Renal cortical epithelial cell (primary cell): ENCODE measurements around the gene NEBL. TPM values are rescaled to one million over a fixed set of nuclear protein-coding genes. Genes with fewer than 3 reads are reported as not detected.
"Not testable (repeated sequence)": the region's sequence is repeated elsewhere in the genome, so short reads cannot be mapped to it uniquely, and the experiment has no call there.

ENCODE experiments used
- DNase-seq: peaks from one replicate; pipeline ENCODE4 v3.0.0-alpha.2; 2011; ENCODE audit warnings: low read depth
- total RNA-seq: library from RNA; depleted of rRNA; stranded (reverse); fragments of >200 nt; gene quantifications from 2 replicates; pipeline ENCODE4 v1.2.3, GENCODE V29; 2014

The NEBL gene
- total RNA-seq, result 3.3 and 25.9 TPM in 2 replicates

- no peak for DNase-seq
Measured at GRCh38 chr10:20897146-20897825, at the start of gene NEBL. NEBL (minus strand) TSS chr10:20897311; CDS start chr10:20897205, 106 bp downstream.

DNA sequence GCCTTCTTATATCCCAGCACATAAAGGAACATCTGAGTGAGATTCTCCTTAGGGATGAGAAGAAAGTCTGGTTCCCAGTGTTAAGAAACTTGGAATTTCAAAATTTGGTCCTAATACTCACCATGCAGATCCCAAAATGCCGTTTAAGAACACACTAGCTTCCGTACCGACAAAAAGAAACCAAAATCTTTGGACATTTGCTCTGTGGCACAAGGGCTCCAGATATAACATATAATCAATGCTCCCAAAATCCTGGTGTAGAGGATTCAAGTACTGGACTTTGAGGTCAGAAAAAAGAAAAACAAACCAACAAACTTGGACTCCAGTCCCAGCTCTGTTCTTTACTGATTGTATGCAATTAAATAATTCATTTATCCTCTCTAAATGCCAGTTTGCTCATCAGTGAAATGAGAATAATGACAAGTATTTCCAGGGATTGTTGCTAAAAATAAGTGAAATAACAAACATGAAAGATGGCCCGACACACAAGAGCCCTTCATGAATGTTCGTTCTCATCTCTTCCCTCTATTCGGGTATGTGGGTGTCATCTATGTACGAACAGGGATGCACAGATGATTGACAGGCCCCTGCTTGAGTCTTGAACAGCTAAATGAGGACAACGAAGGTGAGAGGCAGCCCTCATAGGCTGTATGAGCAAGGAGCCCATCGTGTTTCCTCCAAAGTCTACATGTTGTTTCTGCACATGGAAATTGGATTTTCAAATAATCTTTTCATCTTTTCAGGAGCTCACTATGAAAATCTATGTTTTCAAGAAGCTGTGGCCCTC is 48.6 kb upstream of the NEBL start:
- no peak for DNase-seq

DNA sequence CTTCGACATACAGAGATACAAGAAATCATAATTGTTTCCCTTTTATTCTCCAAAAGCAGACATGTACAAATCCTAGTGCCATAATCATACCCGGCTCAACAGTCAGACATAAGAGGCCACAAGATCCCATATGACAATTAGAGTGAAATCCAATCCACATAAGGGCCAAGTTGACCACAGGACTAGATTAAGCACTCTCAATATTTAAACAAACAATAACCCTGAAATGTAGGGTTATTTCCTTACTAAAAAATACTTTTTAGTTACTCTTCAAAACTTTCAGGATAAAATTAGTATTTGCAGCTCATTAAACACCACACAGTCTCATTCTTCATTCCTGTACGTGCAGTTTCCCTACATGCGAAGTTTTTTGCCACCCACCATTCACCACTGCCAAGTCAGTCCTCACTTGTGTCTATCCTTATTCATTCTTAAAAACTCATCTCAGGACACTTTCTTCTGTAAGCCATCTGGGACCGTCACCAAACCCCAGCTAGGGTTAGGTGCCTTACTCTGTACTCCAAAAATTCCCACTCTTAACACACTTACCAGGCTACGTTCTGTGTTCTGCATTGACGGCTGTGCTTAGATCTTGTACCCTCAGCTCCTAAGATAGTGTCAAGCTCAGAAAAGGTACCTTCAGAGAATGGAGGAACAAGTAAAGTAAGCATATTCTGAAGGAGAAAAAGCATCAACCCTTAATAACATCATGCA is 47.8 kb upstream of the NEBL start:
- no peak for DNase-seq

DNA sequence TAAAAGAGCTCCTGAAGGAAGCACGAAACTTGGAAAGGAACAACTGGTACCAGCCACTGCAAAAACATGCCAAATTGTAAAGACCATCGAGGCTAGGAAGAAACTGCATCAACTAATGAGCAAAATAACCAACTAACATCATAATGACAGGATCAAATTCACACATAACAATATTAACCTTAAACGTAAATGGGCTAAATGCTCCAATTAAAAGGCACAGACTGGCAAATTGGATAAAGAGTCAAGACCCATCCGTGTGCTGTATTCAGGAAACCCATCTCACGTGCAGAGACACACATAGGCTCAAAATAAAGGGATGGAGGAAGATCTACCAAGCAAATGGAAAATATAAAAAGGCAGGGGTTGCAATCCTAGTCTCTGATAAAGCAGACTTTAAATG is 42.3 kb upstream of the NEBL start:
- not testable (repeated sequence) for DNase-seq

DNA sequence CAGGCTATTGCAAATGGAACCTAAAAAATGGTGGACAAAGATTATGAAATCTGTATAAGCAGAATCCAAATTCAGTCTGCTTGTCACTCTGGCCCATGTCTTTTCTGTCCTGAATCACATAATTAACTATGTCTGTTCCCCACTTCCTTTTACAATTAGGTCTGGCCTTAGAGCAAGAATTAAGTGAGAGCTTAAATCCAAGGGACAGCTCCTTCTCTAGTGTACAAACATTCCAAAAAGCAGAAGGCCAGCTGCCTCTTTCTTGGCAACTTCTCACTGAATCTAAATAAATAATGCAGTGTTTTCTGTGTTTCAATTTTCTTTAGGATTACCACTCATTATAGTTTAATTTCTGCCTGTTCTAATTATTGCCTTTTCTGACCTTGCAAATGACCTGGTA is 39.3 kb upstream of the NEBL start:
- DNase-seq, result no peak

GRCh38 chr10:20935931-20936330 is 38.8 kb upstream of the NEBL start:
- no peak for DNase-seq

- DNase-seq, result no peak
Measured at GRCh38 chr10:20935301-20935700, 38.2 kb upstream of the NEBL start.

DNA sequence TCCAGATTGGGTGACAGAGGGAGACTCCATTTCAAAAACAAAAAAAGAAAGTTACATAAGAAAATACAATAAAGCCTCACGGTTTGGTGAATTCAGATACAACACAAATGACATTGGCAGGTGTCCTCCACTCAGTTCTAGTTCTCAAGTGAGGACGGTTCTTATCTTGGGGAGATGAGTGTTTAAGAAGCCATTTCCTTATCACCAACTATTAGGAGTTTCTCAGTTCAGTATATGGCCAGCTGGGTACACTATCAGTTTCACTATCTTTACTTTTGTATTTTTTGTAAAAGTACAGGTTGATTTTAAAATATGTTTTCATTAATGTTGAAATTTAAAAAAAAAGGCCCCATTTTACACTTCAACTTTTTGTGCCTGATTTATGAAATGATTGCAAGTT is 36.6 kb upstream of the NEBL start:
- no peak for DNase-seq

- no peak for DNase-seq
Measured at GRCh38 chr10:20932606-20933126, 35.6 kb upstream of the NEBL start.

DNA sequence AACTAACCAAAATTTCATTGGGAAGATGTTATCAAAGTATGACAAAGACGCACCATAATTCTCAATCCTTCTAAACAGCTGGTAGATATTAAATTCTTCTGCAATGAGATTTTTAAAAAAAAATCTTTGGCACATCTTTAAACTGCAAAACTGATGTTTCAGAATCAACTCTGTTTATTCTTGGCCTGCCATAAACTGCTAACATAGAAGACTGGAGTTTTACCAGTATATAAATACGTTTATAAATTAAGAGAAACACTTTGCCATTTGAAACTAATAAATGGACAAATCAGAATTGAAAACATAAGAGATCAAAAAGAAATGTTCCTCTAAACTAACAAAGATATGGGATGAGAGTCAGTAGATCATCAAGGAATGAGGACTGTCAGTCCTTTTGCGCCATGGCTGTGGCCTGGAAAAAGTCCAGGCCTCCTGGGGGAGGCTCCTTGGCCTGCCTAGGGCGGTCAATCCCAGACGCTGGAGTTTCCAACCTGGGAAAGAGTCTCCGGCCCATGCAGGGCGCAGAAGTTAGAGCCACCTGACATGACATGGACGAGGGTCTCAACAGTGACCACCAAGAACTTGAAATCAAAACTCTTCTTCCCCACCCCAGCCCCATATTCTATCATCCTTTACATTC is 34.2 kb upstream of the NEBL start:
- no peak for DNase-seq

GRCh38 chr10:20927456-20927855 is 30.3 kb upstream of the NEBL start:
- DNase-seq, result no peak

GRCh38 chr10:20922451-20922850 is 25.3 kb upstream of the NEBL start:
- DNase-seq, result no peak

- no peak for DNase-seq
Measured at GRCh38 chr10:20922033-20922432, 24.9 kb upstream of the NEBL start.

DNA sequence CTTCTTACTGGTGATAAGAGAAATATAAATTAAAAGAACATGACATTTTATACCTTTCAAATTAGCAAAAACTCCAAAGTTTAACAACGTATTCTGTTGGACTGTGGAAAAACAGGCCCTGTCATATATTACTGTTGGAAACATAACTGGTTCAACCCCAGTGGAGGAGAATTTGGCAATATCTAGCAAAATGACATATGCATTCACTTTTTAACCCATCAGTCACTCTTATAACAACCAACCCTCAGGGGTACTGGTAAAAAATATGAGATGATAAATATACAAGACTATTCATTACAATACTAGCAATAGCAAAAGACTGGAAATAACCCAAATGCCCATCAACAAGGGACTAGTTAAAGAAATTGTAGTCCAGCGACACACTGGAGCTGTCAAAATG is 22.9 kb upstream of the NEBL start:
- no peak for DNase-seq

DNA sequence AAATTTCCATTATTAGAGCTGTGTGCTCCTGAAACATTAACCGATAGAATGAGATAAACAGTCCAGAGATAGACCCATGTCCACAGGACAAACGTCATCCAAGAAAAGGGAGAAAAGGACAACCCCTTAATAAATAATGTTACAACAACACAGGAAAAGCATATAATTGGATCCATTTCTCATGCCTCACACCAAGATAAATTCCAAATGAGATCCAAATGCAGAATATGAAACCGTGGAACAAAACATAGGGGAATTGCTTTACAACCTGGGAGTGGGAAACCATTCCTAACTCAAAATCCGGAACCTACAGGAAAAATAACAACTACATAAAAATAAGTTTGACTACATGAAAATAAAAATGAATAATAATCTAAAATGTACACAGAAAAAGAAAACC is 22.4 kb upstream of the NEBL start:
- no peak for DNase-seq

- no peak for DNase-seq
Measured at GRCh38 chr10:20916976-20917375, 19.9 kb upstream of the NEBL start.

DNA sequence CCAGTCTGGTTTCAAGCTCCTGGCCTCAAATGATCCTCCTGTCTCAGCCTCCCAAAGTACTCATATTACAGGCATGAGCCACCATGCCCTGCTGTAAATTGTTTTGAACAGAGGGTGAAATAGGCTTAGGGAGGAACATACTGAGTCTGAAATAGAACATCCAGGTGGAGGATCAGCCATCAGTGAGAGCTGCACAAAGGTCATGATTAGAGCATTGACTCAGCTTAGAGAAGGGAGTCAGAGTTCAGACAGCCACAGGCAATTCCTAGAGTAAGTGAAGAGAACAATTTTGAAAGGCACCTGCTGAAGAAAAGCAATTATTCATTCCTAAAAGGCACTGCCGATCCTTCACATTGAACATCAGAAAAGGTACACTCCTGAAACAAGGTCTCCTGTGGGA is 15.9 kb upstream of the NEBL start:
- DNase-seq, result no peak

DNA sequence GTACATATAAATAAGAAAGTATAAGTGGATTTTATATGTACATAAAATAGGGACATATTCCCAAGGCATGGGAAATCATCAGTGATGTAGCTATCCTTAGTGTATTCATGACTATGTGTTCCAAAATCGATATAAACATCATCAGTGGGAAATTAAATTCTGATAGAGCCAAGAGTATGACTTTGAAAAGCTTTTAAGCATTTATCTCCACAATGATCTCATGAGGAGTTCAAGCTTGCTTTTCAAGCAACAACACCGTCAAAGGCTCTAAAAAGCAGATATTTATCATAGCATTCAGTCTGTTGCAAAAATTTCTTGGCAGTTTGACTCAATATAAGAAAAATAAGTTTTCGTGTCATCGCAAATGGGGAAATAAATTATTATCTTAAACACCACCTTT is 14.5 kb upstream of the NEBL start:
- no peak for DNase-seq

- DNase-seq, result no peak
Measured at GRCh38 chr10:20909801-20910200, 12.7 kb upstream of the NEBL start.

DNA sequence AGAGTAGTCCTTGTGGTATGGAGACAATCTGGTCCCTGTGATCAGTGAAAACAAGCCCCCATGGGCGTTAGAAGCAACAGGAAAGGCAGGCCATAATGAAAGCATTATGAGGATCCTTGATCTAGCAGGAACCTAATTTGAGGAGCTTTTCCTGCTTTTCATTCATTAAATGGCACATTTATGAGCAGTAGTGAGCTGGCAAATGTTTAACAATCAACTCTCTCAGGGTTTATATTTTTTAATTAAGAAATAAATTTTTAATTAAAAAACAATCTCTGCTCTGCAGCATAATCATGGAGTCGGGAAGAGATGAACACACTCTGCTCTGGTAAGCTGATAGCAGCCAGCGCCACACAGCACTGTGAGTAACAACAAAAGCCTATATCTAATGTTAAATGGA is 11.3 kb upstream of the NEBL start:
- no peak for DNase-seq

DNA sequence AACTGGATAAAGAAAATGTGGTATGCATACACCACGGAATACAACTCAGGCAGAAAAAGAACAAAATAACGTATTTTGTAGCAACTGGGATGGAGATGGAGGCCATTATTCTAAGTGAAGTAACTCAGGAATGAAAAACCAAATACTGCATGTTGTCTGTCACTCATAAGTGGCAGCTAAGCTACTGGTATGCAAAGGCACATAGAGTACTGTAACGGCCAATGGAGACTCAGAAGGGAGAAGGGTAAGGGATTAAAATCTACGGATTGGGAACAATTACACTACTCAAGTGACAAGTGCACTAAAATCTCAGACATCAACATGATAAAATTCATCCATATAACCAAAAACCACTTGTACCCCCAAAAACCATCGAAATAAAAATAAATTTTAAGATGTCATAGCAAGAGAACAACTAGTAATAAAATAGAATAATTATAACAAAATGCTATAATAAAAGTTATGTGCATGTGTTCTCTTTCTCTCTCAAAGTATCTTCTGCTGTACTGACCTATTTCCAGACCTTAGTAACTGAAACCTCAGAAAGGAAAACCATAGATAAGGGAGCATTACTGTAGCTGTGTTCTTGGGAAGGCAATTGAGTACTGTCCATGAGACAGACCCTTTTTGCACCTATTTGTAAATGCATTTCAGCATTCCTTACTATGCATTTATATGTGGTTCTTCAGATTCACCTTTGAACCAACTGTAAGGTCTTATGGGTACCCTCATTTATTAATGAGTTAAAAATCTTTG is 6.7 kb upstream of the NEBL start:
- no peak for DNase-seq
